HG02885 (cell line): ENCODE results near the gene IGFBPL1.
"Not testable (repeated sequence)": the region's sequence is repeated elsewhere in the genome, so short reads cannot be mapped to it uniquely, and the experiment has no call there.

ENCODE experiments used
- ATAC-seq: cut with Tn5 transposase; IDR thresholded peaks from one replicate; pipeline ENCODE4 v1.9.1; 2021; ENCODE audit warnings: mild to moderate bottlenecking; ENCODE audit not compliant: unreplicated experiment, poor library complexity

The IGFBPL1 gene

GRCh38 chr9:38382141-38382540 is 42.1 kb downstream of the IGFBPL1 start:
- ATAC-seq: no peak

- ATAC-seq: no peak
Measured at GRCh38 chr9:38380872-38381534, 43.3 kb downstream of the IGFBPL1 start.

- ATAC-seq: no peak
Measured at GRCh38 chr9:38380230-38380871, 43.9 kb downstream of the IGFBPL1 start.

- ATAC-seq: not testable (repeated sequence)
Measured at GRCh38 chr9:38377336-38378083, 46.7 kb downstream of the IGFBPL1 start.

GRCh38 chr9:38376021-38376670 is 48.1 kb downstream of the IGFBPL1 start:
- no peak for ATAC-seq

GRCh38 chr9:38375572-38375963 is 48.7 kb downstream of the IGFBPL1 start:
- ATAC-seq: no peak

- no peak for ATAC-seq
Measured at GRCh38 chr9:38374847-38375571, 49.2 kb downstream of the IGFBPL1 start.

GRCh38 chr9:38373679-38374078 is 50.6 kb downstream of the IGFBPL1 start:
- ATAC-seq: no peak

GRCh38 chr9:38372762-38373619 is 51.3 kb downstream of the IGFBPL1 start:
- no peak for ATAC-seq

GRCh38 chr9:38371495-38371894 is 52.8 kb downstream of the IGFBPL1 start:
- peak; percentile 73 for ATAC-seq

- ATAC-seq: no peak
Measured at GRCh38 chr9:38370176-38370575, 54.1 kb downstream of the IGFBPL1 start.

- no peak for ATAC-seq
Measured at GRCh38 chr9:38368731-38369130, 55.5 kb downstream of the IGFBPL1 start.

- ATAC-seq: no peak
Measured at GRCh38 chr9:38367898-38368297, 56.4 kb downstream of the IGFBPL1 start.

GRCh38 chr9:38363589-38363925 is 60.7 kb downstream of the IGFBPL1 start:
- no peak for ATAC-seq

- no peak for ATAC-seq
Measured at GRCh38 chr9:38362852-38363588, 61.2 kb downstream of the IGFBPL1 start.

GRCh38 chr9:38361473-38361850 is 62.8 kb downstream of the IGFBPL1 start:
- no peak for ATAC-seq

- ATAC-seq: no peak
Measured at GRCh38 chr9:38360839-38361472, 63.3 kb downstream of the IGFBPL1 start.

GRCh38 chr9:38359689-38360385 is 64.4 kb downstream of the IGFBPL1 start:
- no peak for ATAC-seq
